Activated T-helper 9 cell treated with anti-CD3 and anti-CD28 coated beads, Interleukin-2, amount 50 U/mL, for 16 hours (primary cell): ENCODE measurements around the gene CD209.

ENCODE experiments used
- DNase-seq: peaks from one replicate; pipeline ENCODE4 v3.0.0-alpha.2; 2020; ENCODE audit warnings: low read depth

Gene CD209

GRCh38 chr19:7704280-7705060 is 42.9 kb downstream of the CD209 start:
- no peak for DNase-seq

GRCh38 chr19:7703332-7703731 is 44.0 kb downstream of the CD209 start:
- no peak for DNase-seq

GRCh38 chr19:7701654-7702457 is 45.5 kb downstream of the CD209 start, which contains the start of gene FCER2:
FCER2 (minus strand) TSS chr19:7702131; CDS start chr19:7699760, 2,371 bp downstream.
- DNase-seq: no peak

GRCh38 chr19:7701049-7701653 is 46.2 kb downstream of the CD209 start:
- DNase-seq: no peak

- no peak for DNase-seq
These were observed 47.6 kb downstream of the CD209 start for GRCh38 chr19:7699417-7700401.

GRCh38 chr19:7699003-7699402 is 48.3 kb downstream of the CD209 start:
- DNase-seq: no peak

- DNase-seq: no peak
These were observed 48.8 kb downstream of the CD209 start for GRCh38 chr19:7698583-7698982.

GRCh38 chr19:7697721-7698287 is 49.5 kb downstream of the CD209 start:
- DNase-seq: no peak

- DNase-seq: no peak
These were observed 52.8 kb downstream of the CD209 start for GRCh38 chr19:7694499-7694898.

GRCh38 chr19:7692417-7693088 is 54.8 kb downstream of the CD209 start:
- no peak for DNase-seq

GRCh38 chr19:7691497-7691896 is 55.8 kb downstream of the CD209 start:
- DNase-seq: no peak

- no peak for DNase-seq
These were observed 56.5 kb downstream of the CD209 start for GRCh38 chr19:7690779-7691258.
